ENCODE results near the gene ADGRG6. TPM values are rescaled to one million over a fixed set of nuclear protein-coding genes. Genes with fewer than 3 reads are reported as not detected.

ADGRG6 gene
- total RNA-seq, 1 donor from 2014 or later: not detected

GRCh38 chr6:142378138-142378875 lies 76.5 kb downstream of the ADGRG6 start:
- Mint-ChIP-seq H3K4me1 (ENCODE audit: low read depth) (no peaks in the 10 kb centered on the region), H3K27ac (no peak overlapping the region), H3K9me3 (no peaks in the 10 kb centered on the region), H3K36me3 (ENCODE audit: low read depth) (no peaks in the 10 kb centered on the region), H3K27me3 (ENCODE audit: insufficient read depth) (peaks cover 11% of the 10 kb centered on the region), H3K4me3 (no peak overlapping the region)
- intact Hi-C loops (cut with micrococcal nuclease): no loop called here
- no peak for DNase-seq (ENCODE audit: low spot score)

- Mint-ChIP-seq H3K4me3 (no peak overlapping the region), H3K4me1 (ENCODE audit: low read depth) (no peaks in the 10 kb centered on the region)
- intact Hi-C loops (cut with micrococcal nuclease): no loop called here
Observed at GRCh38 chr6:142380626-142381025, 78.8 kb downstream of the ADGRG6 start.

DNA sequence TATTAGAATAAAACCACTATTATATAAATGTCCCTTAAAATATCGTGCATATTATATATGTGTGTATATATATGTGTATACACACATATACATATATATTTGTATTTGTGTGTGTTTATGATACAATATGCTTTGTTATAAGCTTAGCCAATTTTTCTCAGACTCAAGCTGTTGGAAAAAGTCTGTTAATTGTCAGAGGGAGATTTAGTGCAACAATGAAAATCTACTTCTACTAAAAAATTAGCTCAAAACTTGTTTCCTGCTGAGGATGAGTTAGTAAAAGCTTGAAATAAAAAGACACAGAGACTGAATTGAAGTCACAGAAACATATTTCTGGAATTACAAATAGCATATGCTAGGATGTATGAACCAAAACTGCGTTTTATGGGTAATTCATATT lies 79.4 kb downstream of the ADGRG6 start:
- Mint-ChIP-seq H3K27me3 (ENCODE audit: insufficient read depth) (peaks cover 12% of the 10 kb centered on the region), H3K4me1 (ENCODE audit: low read depth) (no peaks in the 10 kb centered on the region), H3K27ac (no peak overlapping the region), H3K4me3 (no peak overlapping the region), H3K9me3 (no peaks in the 10 kb centered on the region), H3K36me3 (ENCODE audit: low read depth) (no peaks in the 10 kb centered on the region)
- DNase-seq (ENCODE audit: low spot score): no peak
- intact Hi-C loops (cut with micrococcal nuclease): no loop called here

More at GRCh38 chr6:142380626-142381025, 78.8 kb downstream of the ADGRG6 start:
- Mint-ChIP-seq H3K36me3 (ENCODE audit: low read depth) (no peaks in the 10 kb centered on the region), H3K27me3 (ENCODE audit: insufficient read depth) (peaks cover 9% of the 10 kb centered on the region), H3K27ac (no peak overlapping the region), H3K9me3 (no peaks in the 10 kb centered on the region)
- no peak for DNase-seq (ENCODE audit: low spot score)

- Mint-ChIP-seq H3K4me1 (ENCODE audit: low read depth) (no peaks in the 10 kb centered on the region), H3K4me3 (no peak overlapping the region), H3K27ac (no peak overlapping the region), H3K9me3 (no peaks in the 10 kb centered on the region), H3K36me3 (ENCODE audit: low read depth) (no peaks in the 10 kb centered on the region), H3K27me3 (ENCODE audit: insufficient read depth) (peaks cover 10% of the 10 kb centered on the region)
- intact Hi-C loops (cut with micrococcal nuclease): no loop called here
- DNase-seq (ENCODE audit: low spot score): no peak
Observed at GRCh38 chr6:142381845-142382378, 80.1 kb downstream of the ADGRG6 start.

GRCh38 chr6:142384519-142385254 lies 82.9 kb downstream of the ADGRG6 start:
- H3K27me3 Mint-ChIP-seq (ENCODE audit: insufficient read depth): peaks cover 34% of the 10 kb centered on the region
- H3K36me3 Mint-ChIP-seq (ENCODE audit: low read depth): no peaks in the 10 kb centered on the region
- DNase-seq (ENCODE audit: low spot score): no peak
- no peak overlapping the region for H3K27ac Mint-ChIP-seq
- intact Hi-C loops (cut with micrococcal nuclease): loop anchor here (5.0 kb wide), 1 partner anchor 82 kb away; the partner anchor contains the start of gene ADGRG6
- H3K9me3 Mint-ChIP-seq: no peaks in the 10 kb centered on the region
- no peaks in the 10 kb centered on the region for H3K4me1 Mint-ChIP-seq (ENCODE audit: low read depth)
- no peak overlapping the region for H3K4me3 Mint-ChIP-seq

DNA sequence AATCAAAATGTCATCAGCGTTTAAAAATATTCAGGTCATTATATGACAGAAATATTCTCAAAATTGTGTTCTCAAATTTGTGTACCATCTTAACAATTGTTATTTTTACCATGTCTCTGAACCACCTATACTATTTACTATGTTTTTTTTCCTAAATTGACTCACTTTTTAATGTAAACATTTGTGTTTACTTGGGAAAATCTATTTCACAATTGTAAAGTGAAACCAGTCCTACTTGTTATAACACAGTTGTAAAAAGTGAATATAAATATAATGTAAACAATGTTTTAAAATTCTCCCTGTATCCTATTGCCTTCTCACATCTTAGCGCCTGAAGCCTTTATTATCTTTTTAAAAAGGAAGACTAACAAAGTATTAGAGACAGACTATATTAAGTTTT lies 83.5 kb downstream of the ADGRG6 start:
- Mint-ChIP-seq H3K27ac (no peak overlapping the region), H3K4me3 (no peak overlapping the region), H3K27me3 (ENCODE audit: insufficient read depth) (peaks cover 37% of the 10 kb centered on the region), H3K4me1 (ENCODE audit: low read depth) (no peaks in the 10 kb centered on the region), H3K9me3 (no peaks in the 10 kb centered on the region), H3K36me3 (ENCODE audit: low read depth) (no peaks in the 10 kb centered on the region)
- intact Hi-C loops (cut with micrococcal nuclease): loop anchor here (5.0 kb wide), 1 partner anchor 83 kb away; the partner anchor contains the start of gene ADGRG6
- no peak for DNase-seq (ENCODE audit: low spot score)

DNA sequence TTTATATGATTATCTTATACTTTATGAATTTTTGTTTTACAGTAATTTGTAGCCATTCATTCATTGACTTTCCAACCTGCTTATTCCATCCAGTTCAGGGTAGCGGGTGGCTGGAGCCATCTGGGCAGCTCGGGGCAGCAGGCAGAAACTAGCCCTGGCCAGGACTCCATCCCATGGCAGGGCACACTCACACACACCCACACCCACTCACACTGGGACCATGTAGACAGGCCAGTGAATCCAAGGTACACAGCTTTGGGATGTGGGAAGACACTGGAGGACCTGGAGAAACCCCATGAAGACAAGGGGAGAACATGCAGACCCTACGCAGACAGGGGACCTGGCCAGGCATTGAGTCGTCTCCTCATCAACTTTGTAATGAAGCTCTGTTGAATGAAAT lies 84.8 kb downstream of the ADGRG6 start:
- H3K27me3 Mint-ChIP-seq (ENCODE audit: insufficient read depth): peaks cover 43% of the 10 kb centered on the region
- H3K4me3 Mint-ChIP-seq: no peak overlapping the region
- H3K36me3 Mint-ChIP-seq (ENCODE audit: low read depth): no peaks in the 10 kb centered on the region
- DNase-seq (ENCODE audit: low spot score): no peak
- no peaks in the 10 kb centered on the region for H3K9me3 Mint-ChIP-seq
- intact Hi-C loops (cut with micrococcal nuclease): loop anchor here (5.0 kb wide), 1 partner anchor 84 kb away; the partner anchor contains the start of gene ADGRG6
- H3K4me1 Mint-ChIP-seq (ENCODE audit: low read depth): no peaks in the 10 kb centered on the region
- no peak overlapping the region for H3K27ac Mint-ChIP-seq

DNA sequence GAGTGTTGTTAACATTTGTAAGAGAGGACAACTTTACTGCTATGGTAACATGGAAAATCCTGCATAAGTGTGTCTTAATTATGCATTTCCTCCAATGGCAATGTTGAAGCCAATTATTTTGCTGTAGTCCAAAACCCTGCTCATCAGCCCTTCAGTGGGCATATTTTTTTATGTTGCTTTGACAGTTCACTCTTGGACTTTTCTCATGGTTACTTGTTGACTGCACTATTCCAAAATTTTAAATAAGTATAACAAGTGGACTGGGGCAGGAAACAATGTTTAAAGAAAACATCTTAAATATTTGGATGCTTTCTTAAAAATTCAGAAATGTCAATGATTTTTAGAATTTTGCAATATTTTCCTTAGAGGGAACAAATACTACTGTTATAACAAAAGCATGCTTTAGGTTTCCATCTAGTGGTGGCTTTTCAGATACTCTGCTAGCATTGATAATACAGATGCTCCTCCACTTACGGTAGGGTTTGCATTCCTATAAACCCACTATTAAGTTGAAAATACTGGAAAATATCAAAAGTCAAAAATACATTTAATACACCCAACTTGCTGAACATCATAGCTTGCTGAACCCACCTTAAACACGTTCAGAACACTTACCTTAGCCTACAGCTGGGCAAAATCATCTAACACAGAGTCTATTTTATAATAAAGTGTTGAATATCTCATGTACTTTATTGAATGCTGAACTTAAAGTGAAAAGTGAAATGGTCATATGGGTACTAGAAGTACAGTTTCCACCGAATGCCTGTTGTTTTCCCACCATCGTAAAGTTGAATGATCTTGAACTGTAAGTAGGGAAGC lies 86.4 kb downstream of the ADGRG6 start:
- Mint-ChIP-seq H3K27me3 (ENCODE audit: insufficient read depth) (peaks cover 46% of the 10 kb centered on the region), H3K4me1 (ENCODE audit: low read depth) (no peaks in the 10 kb centered on the region), H3K4me3 (no peak overlapping the region), H3K36me3 (ENCODE audit: low read depth) (no peaks in the 10 kb centered on the region), H3K27ac (no peak overlapping the region), H3K9me3 (no peaks in the 10 kb centered on the region)
- intact Hi-C loops (cut with micrococcal nuclease): loop anchor here (1.0 to 5.0 kb wide), 3 partner anchors 86 to 241 kb away; partner anchors contain the start of genes ADGRG6, NMBR and VTA1
- DNase-seq (ENCODE audit: low spot score): no peak

GRCh38 chr6:142395266-142395665 lies 93.5 kb downstream of the ADGRG6 start:
- Mint-ChIP-seq H3K27ac (no peak overlapping the region), H3K27me3 (ENCODE audit: insufficient read depth) (peaks cover 54% of the 10 kb centered on the region), H3K4me1 (ENCODE audit: low read depth) (peaks cover 15% of the 10 kb centered on the region), H3K36me3 (ENCODE audit: low read depth) (no peaks in the 10 kb centered on the region), H3K4me3 (no peak overlapping the region), H3K9me3 (no peaks in the 10 kb centered on the region)
- DNase-seq (ENCODE audit: low spot score): no peak
- intact Hi-C loops (cut with micrococcal nuclease): loop anchor here (1.0 to 5.0 kb wide), 10 partner anchors 175 to 1662 kb away; partner anchors contain the start of genes HIVEP2, LTV1, NMBR and VTA1

DNA sequence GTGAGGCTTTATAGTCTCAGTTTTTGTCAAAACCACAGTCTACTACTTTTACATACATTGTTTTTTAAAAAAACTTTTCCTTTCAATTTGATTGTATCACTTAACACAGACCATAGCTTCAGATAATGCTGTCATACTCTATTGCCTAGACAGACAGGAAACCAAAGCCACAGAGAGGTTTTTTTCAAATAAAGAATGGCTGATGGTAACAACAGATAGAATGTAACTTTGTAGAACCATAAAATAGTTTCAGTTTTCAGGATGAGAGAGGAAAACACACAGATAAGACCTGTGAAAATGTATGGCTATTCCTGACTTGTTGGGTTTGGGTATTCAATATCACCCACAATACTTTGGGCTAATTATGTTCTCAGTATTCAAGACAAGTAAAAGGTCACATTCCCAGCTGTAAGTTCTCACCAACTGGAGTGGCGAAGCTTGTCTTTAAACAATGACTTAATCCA lies 94.0 kb downstream of the ADGRG6 start:
- H3K4me1 Mint-ChIP-seq (ENCODE audit: low read depth): peaks cover 15% of the 10 kb centered on the region
- H3K9me3 Mint-ChIP-seq: no peaks in the 10 kb centered on the region
- H3K4me3 Mint-ChIP-seq: no peak overlapping the region
- DNase-seq (ENCODE audit: low spot score): peak; percentile 12
- intact Hi-C loops (cut with micrococcal nuclease): loop anchor here (1.0 to 5.0 kb wide), 10 partner anchors 175 to 1662 kb away; partner anchors contain the start of genes HIVEP2, LTV1, NMBR and VTA1
- H3K27ac Mint-ChIP-seq: peak overlapping the region; percentile 10
- no peaks in the 10 kb centered on the region for H3K36me3 Mint-ChIP-seq (ENCODE audit: low read depth)
- H3K27me3 Mint-ChIP-seq (ENCODE audit: insufficient read depth): peaks cover 56% of the 10 kb centered on the region

GRCh38 chr6:142398353-142398752 lies 96.5 kb downstream of the ADGRG6 start:
- Mint-ChIP-seq H3K27ac (no peak overlapping the region), H3K9me3 (no peaks in the 10 kb centered on the region), H3K4me1 (ENCODE audit: low read depth) (peaks cover 15% of the 10 kb centered on the region), H3K36me3 (ENCODE audit: low read depth) (no peaks in the 10 kb centered on the region), H3K4me3 (no peak overlapping the region), H3K27me3 (ENCODE audit: insufficient read depth) (peaks cover 59% of the 10 kb centered on the region)
- no peak for DNase-seq (ENCODE audit: low spot score)
- intact Hi-C loops (cut with micrococcal nuclease): loop anchor here (5.0 kb wide), 6 partner anchors 191 to 1659 kb away; partner anchors contain the start of gene HIVEP2

DNA sequence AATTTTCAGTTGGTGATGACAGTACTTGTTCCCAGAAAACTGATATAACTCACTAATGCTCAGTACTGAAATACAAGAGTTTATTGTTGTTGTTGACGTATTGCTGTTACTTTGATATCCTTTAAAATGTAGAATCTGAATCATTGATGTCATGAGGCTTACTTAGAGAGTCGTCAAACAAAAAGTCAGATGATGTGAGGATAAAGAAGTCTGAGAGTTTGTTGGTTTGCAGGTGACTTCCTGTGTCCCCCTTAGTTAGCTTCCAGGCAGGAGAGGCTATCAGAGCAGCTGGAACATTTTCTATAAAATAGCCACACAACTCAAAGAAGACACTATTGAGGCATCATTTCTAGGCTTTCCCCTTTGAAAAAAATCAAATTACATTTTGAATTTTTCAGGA lies 97.9 kb downstream of the ADGRG6 start:
- no peak overlapping the region for H3K4me3 Mint-ChIP-seq
- H3K27me3 Mint-ChIP-seq (ENCODE audit: insufficient read depth): peaks cover 62% of the 10 kb centered on the region
- DNase-seq (ENCODE audit: low spot score): no peak
- H3K27ac Mint-ChIP-seq: no peak overlapping the region
- H3K9me3 Mint-ChIP-seq: no peaks in the 10 kb centered on the region
- intact Hi-C loops (cut with micrococcal nuclease): loop anchor here (5.0 kb wide), 6 partner anchors 192 to 1658 kb away; partner anchors contain the start of gene HIVEP2
- peaks cover 15% of the 10 kb centered on the region for H3K4me1 Mint-ChIP-seq (ENCODE audit: low read depth)
- H3K36me3 Mint-ChIP-seq (ENCODE audit: low read depth): no peaks in the 10 kb centered on the region
